ENCODE measurements around the gene PRPF6.

DNA sequence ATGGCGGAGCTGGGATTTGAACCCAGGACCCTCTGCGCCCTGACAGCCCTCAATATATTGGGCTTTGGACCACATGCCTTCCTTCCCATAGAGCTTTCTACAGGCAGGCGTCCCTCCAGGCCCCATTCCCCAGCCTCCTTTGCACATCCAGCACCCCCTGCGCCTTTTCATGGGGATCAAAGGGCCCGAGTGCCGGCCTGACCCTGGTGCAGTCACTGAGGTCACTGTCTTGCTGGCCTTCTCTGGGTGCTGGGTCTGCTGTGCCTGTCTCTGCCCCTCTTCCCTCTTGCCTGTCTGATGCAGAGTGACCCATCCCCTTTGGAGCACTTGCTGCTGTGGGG, 100.7 kb downstream of the PRPF6 start:
- no peak for TF ChIP-seq NFE2L2 (conservative IDR thresholded peaks at IDR 0.05; ENCODE audit: low read length)
- TF ChIP-seq FOSL2 (IDR thresholded peaks at IDR 0.05), result no peak
- no peak for TF ChIP-seq FOSL2 (CRISPR knock-in tag; IDR thresholded peaks at IDR 0.05)
- TF ChIP-seq, protein P1, sequence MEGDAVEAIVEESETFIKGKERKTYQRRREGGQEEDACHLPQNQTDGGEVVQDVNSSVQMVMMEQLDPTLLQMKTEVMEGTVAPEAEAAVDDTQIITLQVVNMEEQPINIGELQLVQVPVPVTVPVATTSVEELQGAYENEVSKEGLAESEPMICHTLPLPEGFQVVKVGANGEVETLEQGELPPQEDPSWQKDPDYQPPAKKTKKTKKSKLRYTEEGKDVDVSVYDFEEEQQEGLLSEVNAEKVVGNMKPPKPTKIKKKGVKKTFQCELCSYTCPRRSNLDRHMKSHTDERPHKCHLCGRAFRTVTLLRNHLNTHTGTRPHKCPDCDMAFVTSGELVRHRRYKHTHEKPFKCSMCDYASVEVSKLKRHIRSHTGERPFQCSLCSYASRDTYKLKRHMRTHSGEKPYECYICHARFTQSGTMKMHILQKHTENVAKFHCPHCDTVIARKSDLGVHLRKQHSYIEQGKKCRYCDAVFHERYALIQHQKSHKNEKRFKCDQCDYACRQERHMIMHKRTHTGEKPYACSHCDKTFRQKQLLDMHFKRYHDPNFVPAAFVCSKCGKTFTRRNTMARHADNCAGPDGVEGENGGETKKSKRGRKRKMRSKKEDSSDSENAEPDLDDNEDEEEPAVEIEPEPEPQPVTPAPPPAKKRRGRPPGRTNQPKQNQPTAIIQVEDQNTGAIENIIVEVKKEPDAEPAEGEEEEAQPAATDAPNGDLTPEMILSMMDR (IDR thresholded peaks at IDR 0.05), result no peak
- TF ChIP-seq MAFK (IDR thresholded peaks at IDR 0.05; ENCODE audit: partially characterized antibody), result no peak
- no peak for TF ChIP-seq RAD21 (conservative IDR thresholded peaks at IDR 0.05 in 1 of 2, IDR thresholded peaks at IDR 0.05 in 1 of 2)
- TF ChIP-seq, protein P2, sequence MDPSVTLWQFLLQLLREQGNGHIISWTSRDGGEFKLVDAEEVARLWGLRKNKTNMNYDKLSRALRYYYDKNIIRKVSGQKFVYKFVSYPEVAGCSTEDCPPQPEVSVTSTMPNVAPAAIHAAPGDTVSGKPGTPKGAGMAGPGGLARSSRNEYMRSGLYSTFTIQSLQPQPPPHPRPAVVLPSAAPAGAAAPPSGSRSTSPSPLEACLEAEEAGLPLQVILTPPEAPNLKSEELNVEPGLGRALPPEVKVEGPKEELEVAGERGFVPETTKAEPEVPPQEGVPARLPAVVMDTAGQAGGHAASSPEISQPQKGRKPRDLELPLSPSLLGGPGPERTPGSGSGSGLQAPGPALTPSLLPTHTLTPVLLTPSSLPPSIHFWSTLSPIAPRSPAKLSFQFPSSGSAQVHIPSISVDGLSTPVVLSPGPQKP (IDR thresholded peaks at IDR 0.05; ENCODE audit: low read depth, low read length), result no peak
- TF ChIP-seq ESRRA (IDR thresholded peaks at IDR 0.05; ENCODE audit: borderline replicate concordance, low read length), result no peak
- TF ChIP-seq POLR2A (IDR thresholded peaks at IDR 0.05; ENCODE audit: low read length), result no peak
- TF ChIP-seq MYC (IDR thresholded peaks at IDR 0.05; ENCODE audit: borderline replicate concordance, low read length), result no peak
